Uterus (tissue), 2 donors: ENCODE results near the gene POP5.
"Not testable (repeated sequence)": the region's sequence is repeated elsewhere in the genome, so short reads cannot be mapped to it uniquely, and the experiment has no call there.

ENCODE experiments used
- POLR2A ChIP-seq, 2 donors: fragments of 450-650 bp; IDR thresholded peaks; one replicate each; pipeline ENCODE4 v1.6.1; 2016; ENCODE audit warnings: antibody characterized with exemption in 2 of 2, mild to moderate bottlenecking in 1 of 2, moderate library complexity in 1 of 2
- TF ChIP-seq, protein P1 (sequence below), 4 experiments: fragments of 200-600 bp in 2 of 4; fragments of 450-650 bp in 2 of 4; sonication (generic) in 2 of 4; IDR thresholded peaks; one replicate each; pipeline ENCODE4 v1.5.1; 2016 to 2019; ENCODE audit warnings: antibody characterized with exemption in 4 of 4, mild to moderate bottlenecking in 2 of 4, moderate library complexity in 1 of 4

- TF ChIP-seq, protein P1, sequence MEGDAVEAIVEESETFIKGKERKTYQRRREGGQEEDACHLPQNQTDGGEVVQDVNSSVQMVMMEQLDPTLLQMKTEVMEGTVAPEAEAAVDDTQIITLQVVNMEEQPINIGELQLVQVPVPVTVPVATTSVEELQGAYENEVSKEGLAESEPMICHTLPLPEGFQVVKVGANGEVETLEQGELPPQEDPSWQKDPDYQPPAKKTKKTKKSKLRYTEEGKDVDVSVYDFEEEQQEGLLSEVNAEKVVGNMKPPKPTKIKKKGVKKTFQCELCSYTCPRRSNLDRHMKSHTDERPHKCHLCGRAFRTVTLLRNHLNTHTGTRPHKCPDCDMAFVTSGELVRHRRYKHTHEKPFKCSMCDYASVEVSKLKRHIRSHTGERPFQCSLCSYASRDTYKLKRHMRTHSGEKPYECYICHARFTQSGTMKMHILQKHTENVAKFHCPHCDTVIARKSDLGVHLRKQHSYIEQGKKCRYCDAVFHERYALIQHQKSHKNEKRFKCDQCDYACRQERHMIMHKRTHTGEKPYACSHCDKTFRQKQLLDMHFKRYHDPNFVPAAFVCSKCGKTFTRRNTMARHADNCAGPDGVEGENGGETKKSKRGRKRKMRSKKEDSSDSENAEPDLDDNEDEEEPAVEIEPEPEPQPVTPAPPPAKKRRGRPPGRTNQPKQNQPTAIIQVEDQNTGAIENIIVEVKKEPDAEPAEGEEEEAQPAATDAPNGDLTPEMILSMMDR (IDR thresholded peaks at IDR 0.05) = not testable (repeated sequence)
- not testable (repeated sequence) for TF ChIP-seq POLR2A (IDR thresholded peaks at IDR 0.05)
Measured at GRCh38 chr12:120617767-120618166, 36.6 kb upstream of the POP5 start.
